GM13976 (cell line): ENCODE measurements around the gene CUX1.

Experiments used
- DNase-seq: peaks from one replicate; pipeline ENCODE4 v3.0.0; 2012; ENCODE audit warnings: low spot score
- CTCF ChIP-seq: IDR thresholded peaks from 2 replicates; pipeline ENCODE4 v1.5.1; 2012; ENCODE audit warnings: borderline replicate concordance, mild to moderate bottlenecking; ENCODE audit not compliant: insufficient read depth; ENCODE audit errors: extremely low read depth, missing control alignments, control extremely low read depth
- in situ Hi-C: fragments of 300-500 bp; cut with MboI; formaldehyde crosslinking; loops from one replicate; pipeline ENCODE4 v1.12.0; 2022; ENCODE audit warnings: low sequenced_read_pairs, mixed read lengths, inconsistent platforms; ENCODE audit not compliant: unreplicated experiment

The CUX1 gene

GRCh38 chr7:101890749-101891523 is 73.5 kb downstream of the CUX1 start:
- DNase-seq = no peak
- TF ChIP-seq CTCF = no peak
- in situ Hi-C loops = no loop called here

GRCh38 chr7:101891936-101892640 is 74.7 kb downstream of the CUX1 start:
- DNase-seq = no peak
- in situ Hi-C loops = no loop called here
- TF ChIP-seq CTCF = no peak

- in situ Hi-C loops = no loop called here
- DNase-seq = no peak
- no peak for TF ChIP-seq CTCF
Measured at GRCh38 chr7:101893341-101894082, 76.1 kb downstream of the CUX1 start.

- TF ChIP-seq CTCF = no peak
- in situ Hi-C loops = no loop called here
- no peak for DNase-seq
Measured at GRCh38 chr7:101896316-101896715, 78.9 kb downstream of the CUX1 start.

GRCh38 chr7:101896941-101897340 is 79.5 kb downstream of the CUX1 start:
- in situ Hi-C loops = no loop called here
- TF ChIP-seq CTCF = no peak
- DNase-seq = no peak

- DNase-seq = no peak
- in situ Hi-C loops = no loop called here
Measured at GRCh38 chr7:101898106-101898505, 80.7 kb downstream of the CUX1 start.

More at GRCh38 chr7:101898106-101898505, 80.7 kb downstream of the CUX1 start:
- TF ChIP-seq CTCF = no peak
